Measurements from ENCODE around the gene LAMC3. TPM values are rescaled to one million over a fixed set of nuclear protein-coding genes. Genes with fewer than 3 reads are reported as not detected.

The LAMC3 gene
- total RNA-seq, 2 experiments from 2014 or later: 0.40 to 0.59 TPM

DNA sequence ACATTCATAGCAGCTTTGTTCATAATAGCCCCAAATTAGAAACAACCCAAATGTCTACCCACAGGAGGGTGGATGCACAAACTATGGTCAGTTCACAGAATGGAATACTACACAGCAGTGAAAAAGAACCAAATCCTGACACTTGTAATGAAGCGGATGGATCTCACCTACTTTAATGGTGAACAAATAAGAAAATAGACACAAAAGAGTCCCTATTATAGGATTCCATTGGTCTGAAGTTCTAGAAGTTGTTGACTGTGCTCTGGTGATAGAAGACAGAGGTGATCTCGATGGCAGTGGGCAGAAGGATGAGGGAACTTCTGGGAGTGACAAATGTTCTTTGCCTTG lies 20.6 kb upstream of the LAMC3 start:
- ATAC-seq (no peak), DNase-seq (no peak)
- Mint-ChIP-seq H3K9me3 (ENCODE audit: low read depth) (no peaks in the 10 kb centered on the region), H3K36me3 (ENCODE audit: low read depth) (no peaks in the 10 kb centered on the region), H3K27me3 (no peaks in the 10 kb centered on the region), H3K4me1 (no peaks in the 10 kb centered on the region), H3K27ac (no peak overlapping the region), H3K4me3 (no peak overlapping the region)
- POLR2A ChIA-PET: no interaction called here
- intact Hi-C loops (cut with DNase I, micrococcal nuclease): no loop called here
- CTCF ChIA-PET: no interaction called here

DNA sequence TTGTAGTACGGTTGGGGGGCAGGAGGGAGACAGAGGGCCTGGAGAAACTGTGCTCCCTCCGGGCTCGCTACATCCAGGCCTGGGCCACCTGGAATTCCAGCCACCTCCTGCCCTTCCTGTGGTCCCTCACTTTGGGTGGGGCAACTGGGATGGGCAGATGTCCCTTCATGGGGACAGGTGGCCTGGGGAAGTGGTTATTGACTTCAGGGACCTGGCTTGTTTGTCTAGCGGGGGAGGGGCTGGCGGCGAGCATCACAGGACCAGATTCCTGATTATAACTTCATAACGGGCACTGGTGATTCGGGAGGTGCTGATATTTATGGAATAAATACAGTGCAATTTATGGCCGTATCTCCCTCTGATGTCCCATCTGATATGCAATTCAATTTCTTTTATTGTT lies 20.1 kb upstream of the LAMC3 start:
- Mint-ChIP-seq H3K4me1 (no peaks in the 10 kb centered on the region), H3K27me3 (no peaks in the 10 kb centered on the region), H3K9me3 (ENCODE audit: low read depth) (no peaks in the 10 kb centered on the region), H3K36me3 (ENCODE audit: low read depth) (no peaks in the 10 kb centered on the region), H3K4me3 (no peak overlapping the region), H3K27ac (no peak overlapping the region)
- intact Hi-C loops (cut with DNase I, micrococcal nuclease): no loop called here
- CTCF ChIA-PET: interaction anchor here (0.5 kb wide), 1 partner anchor 73 kb away, joined by 4 read pairs; no protein-coding TSS in a partner anchor
- DNase-seq (no peak), ATAC-seq (no peak)
- POLR2A ChIA-PET: no interaction called here

DNA sequence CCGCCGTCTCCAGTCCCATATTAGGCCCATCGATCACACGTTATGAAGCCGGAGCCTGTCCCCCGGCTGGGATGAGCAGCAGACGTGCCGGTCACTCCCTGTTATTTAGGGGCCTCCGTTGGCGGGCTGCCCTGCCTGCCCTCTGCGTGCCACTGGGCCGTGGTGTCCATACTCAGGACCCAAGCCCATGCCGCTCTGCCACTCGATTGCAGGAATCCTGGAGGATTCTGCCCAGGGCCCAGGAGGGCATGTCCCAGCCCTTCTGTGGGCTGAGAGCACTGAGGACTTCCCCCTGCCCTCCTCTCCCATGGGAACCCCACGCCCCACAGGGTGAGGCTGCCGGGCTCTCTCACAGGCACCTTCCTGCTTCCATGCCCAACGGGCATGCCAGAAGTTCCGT lies 19.6 kb upstream of the LAMC3 start:
- Mint-ChIP-seq H3K27me3 (no peaks in the 10 kb centered on the region), H3K27ac (no peak overlapping the region), H3K4me1 (no peaks in the 10 kb centered on the region), H3K36me3 (ENCODE audit: low read depth) (no peaks in the 10 kb centered on the region), H3K9me3 (ENCODE audit: low read depth) (no peaks in the 10 kb centered on the region), H3K4me3 (no peak overlapping the region)
- no peak for ATAC-seq
- POLR2A ChIA-PET: no interaction called here
- CTCF ChIA-PET: no interaction called here
- intact Hi-C loops (cut with DNase I, micrococcal nuclease): no loop called here
- no peak for DNase-seq

DNA sequence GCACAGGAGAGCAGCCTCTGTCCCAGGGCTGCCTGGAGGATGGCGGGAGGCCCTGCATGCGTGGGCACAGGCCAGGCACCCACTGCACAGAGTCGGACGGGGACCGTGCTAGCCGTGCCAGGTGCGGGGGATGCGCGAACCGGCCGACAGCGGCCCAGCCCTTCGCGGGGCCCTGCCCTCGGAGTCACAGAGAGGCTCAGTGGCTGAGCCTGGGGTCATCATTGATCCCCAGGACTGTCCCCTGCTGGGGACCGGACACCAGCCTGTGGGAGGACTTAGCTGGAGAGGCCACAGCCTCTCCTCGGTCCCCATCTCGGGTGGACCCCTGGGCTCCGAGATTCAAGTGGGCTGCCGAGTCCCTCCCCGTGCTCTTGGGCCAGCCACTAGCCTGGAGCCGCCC lies 19.1 kb upstream of the LAMC3 start:
- H3K27me3 Mint-ChIP-seq: no peaks in the 10 kb centered on the region
- no peak for DNase-seq
- no peak for ATAC-seq
- POLR2A ChIA-PET: no interaction called here
- intact Hi-C loops (cut with DNase I, micrococcal nuclease): no loop called here
- no peak overlapping the region for H3K27ac Mint-ChIP-seq
- CTCF ChIA-PET: no interaction called here
- H3K36me3 Mint-ChIP-seq (ENCODE audit: low read depth): no peaks in the 10 kb centered on the region
- H3K4me3 Mint-ChIP-seq: no peak overlapping the region
- H3K4me1 Mint-ChIP-seq: no peaks in the 10 kb centered on the region
- no peaks in the 10 kb centered on the region for H3K9me3 Mint-ChIP-seq (ENCODE audit: low read depth)

DNA sequence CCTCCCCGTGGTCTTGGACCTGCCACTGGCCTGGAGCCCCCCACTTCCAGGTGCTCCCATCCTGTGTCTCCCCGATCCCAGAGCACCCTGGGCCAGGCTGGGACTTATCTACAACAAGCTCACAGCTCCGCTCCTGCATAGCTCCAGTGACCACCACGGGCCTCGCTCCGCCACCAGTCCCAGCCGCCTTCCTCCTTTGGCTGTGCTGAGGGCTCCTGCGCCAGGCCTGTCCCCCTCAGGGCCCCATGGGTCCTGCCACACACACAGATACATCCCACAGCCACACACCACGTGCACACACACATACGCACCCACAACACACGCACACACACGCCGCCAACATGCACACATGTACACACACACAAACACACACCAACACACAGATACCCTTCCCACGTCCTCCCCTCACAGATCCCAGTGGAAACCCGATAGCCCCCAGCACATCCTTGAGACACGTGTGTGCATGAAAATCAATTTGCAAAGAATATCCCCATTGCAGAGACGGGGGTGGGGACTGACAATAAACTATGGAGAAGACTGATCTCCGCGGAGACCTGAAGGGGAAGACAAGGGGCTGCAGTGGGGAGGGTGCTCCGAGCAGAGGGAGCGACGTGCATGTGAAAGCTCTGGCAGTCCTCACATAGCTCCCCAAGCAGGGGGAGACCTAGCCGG lies 18.5 kb upstream of the LAMC3 start:
- Mint-ChIP-seq H3K4me3 (no peak overlapping the region), H3K27ac (no peak overlapping the region), H3K4me1 (no peaks in the 10 kb centered on the region), H3K27me3 (no peaks in the 10 kb centered on the region), H3K9me3 (ENCODE audit: low read depth) (no peaks in the 10 kb centered on the region), H3K36me3 (ENCODE audit: low read depth) (no peaks in the 10 kb centered on the region)
- intact Hi-C loops (cut with DNase I, micrococcal nuclease): no loop called here
- no peak for ATAC-seq
- POLR2A ChIA-PET: no interaction called here
- DNase-seq: no peak
- CTCF ChIA-PET: no interaction called here

DNA sequence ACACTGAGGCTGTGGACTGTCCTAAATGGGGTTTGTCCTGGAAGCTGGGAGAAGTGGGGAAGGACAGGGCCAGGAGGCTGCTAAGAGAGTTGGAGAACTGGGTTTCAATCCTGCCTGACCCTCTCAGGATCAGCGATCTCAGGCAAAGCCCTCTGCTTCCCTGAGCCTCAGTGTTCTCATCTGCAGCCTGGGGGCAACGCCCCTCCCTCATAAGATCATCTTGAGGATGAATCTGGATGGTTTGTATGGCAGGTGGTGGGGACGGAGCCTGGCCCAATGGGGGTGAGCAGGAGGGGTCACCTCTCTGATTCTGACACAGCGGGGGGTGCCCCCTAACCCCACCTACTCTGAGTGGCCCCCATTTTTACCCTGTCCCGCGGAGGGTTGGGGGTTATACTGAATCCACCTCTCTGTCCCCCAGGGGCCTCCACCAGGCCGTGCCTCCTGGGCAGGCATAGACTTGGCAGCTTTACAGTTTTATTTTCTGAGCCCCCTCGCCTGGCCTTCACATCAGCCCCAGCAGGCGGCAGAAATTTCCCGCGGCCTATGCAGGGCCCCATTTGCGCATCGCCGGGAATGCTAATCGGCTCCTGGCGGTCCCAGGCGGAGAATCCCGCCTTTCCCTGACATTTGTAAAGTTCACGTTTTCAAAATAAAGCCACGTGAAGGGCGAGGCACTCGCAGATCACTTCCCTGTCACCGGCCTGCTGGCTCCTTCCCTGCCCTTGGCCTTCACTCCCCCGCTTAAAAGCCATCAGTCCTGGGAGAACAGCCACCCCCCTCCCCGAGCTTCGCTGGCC lies 17.8 kb upstream of the LAMC3 start:
- ChIA-PET POLR2A (no interaction called here), CTCF (no interaction called here)
- no peaks in the 10 kb centered on the region for H3K4me1 Mint-ChIP-seq

DNA sequence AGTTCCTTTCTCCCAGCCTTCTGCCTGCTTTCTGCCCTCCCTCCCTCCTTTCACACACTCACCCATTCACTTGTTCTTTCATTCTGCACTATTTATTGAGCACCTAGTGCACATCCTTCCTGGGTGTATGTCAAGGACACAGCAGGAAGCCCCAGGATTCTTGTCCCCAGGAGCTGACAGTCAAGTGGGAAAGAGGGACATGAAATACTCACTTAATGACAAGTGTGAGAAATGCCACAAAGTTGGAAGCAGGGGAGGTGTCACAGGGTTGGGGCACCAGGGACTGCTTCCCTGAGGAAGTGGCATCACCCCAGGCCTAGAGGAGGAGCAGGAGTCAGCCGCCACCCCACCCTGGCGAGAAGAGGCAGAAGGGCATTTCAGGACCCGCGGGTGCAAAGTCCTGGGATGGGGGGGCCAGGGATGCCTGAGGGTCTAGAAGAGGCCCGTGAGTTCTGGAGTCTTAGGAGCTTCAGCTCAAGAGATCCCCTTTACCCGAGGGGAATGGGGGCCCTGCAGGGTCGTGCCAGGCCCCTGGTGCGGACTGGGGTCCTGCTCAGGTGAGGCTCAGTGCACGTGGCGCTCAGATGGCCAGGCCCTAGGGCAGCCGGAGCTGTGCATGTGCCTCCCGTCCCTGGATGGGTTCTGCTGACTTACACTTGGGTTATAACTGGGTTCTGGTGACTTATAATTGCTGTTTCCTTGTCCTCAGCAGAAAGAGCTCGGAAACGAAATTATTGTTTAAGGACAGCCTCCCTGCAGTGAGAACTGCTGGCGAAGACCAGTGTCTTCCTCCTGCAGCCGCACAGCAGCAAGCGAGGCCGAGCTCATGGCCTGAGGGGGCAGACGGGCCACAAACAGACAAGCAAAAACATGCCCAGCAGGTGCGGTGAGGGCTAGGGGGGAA lies 16.9 kb upstream of the LAMC3 start:
- ChIA-PET CTCF (no interaction called here), POLR2A (interaction anchor here (0.5 kb wide), 1 partner anchor 393 kb away, joined by 3 read pairs; no protein-coding TSS in a partner anchor)
- H3K4me3 Mint-ChIP-seq: no peak overlapping the region
- H3K4me1 Mint-ChIP-seq: no peaks in the 10 kb centered on the region
- intact Hi-C loops (cut with DNase I, micrococcal nuclease): no loop called here
- DNase-seq: no peak
- H3K27me3 Mint-ChIP-seq: no peaks in the 10 kb centered on the region
- no peaks in the 10 kb centered on the region for H3K9me3 Mint-ChIP-seq (ENCODE audit: low read depth)
- H3K27ac Mint-ChIP-seq: no peak overlapping the region
- no peaks in the 10 kb centered on the region for H3K36me3 Mint-ChIP-seq (ENCODE audit: low read depth)
- no peak for ATAC-seq

More for the DNA sequence above, 17.8 kb upstream of the LAMC3 start:
- no peaks in the 10 kb centered on the region for H3K36me3 Mint-ChIP-seq (ENCODE audit: low read depth)
- H3K4me3 Mint-ChIP-seq: no peak overlapping the region
- no peaks in the 10 kb centered on the region for H3K9me3 Mint-ChIP-seq (ENCODE audit: low read depth)
- no peak overlapping the region for H3K27ac Mint-ChIP-seq
- intact Hi-C loops (cut with DNase I, micrococcal nuclease): no loop called here
- no peaks in the 10 kb centered on the region for H3K27me3 Mint-ChIP-seq
- DNase-seq (no peak), ATAC-seq (no peak)

DNA sequence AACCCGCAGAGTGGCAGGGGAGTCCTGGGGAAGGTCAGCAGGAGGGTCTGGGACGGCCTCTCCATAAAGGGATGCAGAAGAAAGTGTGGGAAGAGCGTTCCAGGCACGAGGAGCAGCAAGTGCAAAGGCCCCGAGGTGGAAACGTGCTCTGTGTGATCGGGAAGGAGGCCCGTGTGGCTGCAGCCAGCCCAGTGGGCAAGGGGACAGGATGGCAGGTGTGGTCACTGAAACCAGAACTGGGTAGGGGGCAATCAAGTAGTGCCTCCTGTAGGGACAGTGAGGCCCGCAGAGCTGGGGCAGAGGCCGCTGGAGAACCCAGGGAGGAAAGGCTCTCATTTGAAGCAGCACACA lies 16.3 kb upstream of the LAMC3 start:
- H3K36me3 Mint-ChIP-seq (ENCODE audit: low read depth): no peaks in the 10 kb centered on the region
- no peak overlapping the region for H3K27ac Mint-ChIP-seq
- no peaks in the 10 kb centered on the region for H3K4me1 Mint-ChIP-seq
- intact Hi-C loops (cut with DNase I, micrococcal nuclease): no loop called here
- H3K27me3 Mint-ChIP-seq: no peaks in the 10 kb centered on the region
- DNase-seq: no peak
- POLR2A ChIA-PET: interaction anchor here (0.5 kb wide), 1 partner anchor 393 kb away, joined by 3 read pairs; no protein-coding TSS in a partner anchor
- ATAC-seq: no peak
- no peaks in the 10 kb centered on the region for H3K9me3 Mint-ChIP-seq (ENCODE audit: low read depth)
- H3K4me3 Mint-ChIP-seq: no peak overlapping the region
- CTCF ChIA-PET: no interaction called here

DNA sequence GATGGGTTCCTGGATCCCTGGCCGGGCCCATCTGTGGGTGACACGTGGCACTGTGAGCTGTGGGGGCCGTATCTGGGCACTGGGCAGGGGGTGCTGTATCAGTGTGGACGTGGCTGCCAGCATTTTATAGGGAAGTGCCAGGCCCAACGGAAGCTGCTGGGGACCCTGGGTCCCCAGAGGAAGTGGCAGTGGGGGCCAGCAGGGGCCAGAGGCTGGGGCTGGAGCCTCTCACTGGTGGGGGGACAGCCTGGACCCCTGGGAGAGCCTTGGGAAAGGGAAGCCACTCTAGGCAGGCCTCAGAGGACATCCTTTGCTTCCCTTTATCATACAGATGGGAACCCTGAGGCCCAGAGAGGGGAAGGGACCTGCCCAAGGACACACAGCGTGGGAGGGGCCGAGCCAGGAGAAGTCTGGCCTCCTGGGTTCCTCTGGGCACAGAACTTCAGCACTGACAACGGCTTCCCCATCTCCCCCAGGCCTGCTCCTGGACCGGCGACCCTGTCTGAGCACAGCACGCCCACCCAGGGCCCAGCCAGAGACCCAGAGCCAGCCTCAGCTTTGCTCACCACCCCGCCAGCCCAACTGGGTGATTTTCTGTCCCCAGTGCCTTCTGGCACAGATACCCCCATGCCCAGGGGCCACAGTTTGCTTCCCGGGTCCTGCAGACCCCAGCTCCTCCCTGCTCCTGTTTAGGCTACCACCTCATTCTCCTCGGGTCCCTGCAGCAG lies 15.5 kb upstream of the LAMC3 start:
- Mint-ChIP-seq H3K36me3 (ENCODE audit: low read depth) (no peaks in the 10 kb centered on the region), H3K27ac (no peak overlapping the region), H3K4me1 (no peaks in the 10 kb centered on the region), H3K9me3 (ENCODE audit: low read depth) (no peaks in the 10 kb centered on the region), H3K27me3 (no peaks in the 10 kb centered on the region), H3K4me3 (no peak overlapping the region)
- DNase-seq: no peak
- ChIA-PET CTCF (no interaction called here), POLR2A (no interaction called here)
- no peak for ATAC-seq
- intact Hi-C loops (cut with DNase I, micrococcal nuclease): no loop called here

DNA sequence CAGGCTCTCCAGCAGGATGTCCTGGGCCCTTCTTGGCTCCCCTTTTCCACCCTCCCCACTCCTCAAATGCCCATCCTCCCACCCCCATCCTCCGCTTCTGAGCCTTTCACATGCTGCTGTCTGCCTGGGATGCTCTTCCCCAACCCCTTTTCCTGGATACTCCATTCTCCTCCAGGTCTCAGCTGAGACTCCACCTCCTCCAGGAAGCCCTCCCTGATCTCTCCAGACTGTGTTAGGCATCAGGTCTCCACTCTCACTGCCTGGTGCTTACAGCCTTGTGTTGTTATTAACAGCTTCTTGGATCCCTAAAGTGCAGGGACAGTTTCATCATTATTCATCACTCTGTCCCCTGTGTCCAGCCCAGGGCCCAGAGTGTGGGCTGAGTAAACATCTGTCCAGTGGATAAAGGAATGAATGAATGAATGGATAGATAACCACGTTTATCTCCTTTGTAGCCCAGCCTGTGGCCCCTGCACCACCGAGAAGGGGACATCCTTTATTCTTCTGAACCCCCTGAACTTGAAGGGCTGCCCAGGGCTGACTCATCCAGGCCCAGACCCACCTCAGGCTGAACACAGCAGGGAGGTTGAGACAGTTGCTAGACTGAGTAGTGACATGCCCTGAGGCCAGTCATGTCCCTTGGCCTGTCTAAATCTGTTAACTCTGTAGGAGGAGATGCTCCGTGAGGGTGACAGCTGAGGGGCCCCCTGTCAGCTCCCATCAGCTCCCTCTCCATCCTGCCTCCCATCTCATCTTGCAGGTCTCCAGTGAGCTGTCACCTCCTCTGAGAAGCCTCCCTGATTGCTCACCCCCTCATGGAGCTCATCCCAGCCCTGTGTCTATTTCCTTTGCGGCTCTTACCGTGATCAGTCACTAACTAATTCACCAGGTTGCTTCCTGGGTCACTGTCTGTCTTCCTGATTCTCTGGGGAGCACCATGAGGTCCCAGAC lies 14.6 kb upstream of the LAMC3 start:
- ChIA-PET CTCF (interaction anchor here (0.6 to 1.2 kb wide), 2 partner anchors 9 to 213 kb away, joined by 3 read pairs; no protein-coding TSS in a partner anchor), POLR2A (no interaction called here)
- Mint-ChIP-seq H3K27ac (no peak overlapping the region), H3K27me3 (peaks cover 3% of the 10 kb centered on the region), H3K36me3 (ENCODE audit: low read depth) (no peaks in the 10 kb centered on the region), H3K4me3 (no peak overlapping the region), H3K9me3 (ENCODE audit: low read depth) (no peaks in the 10 kb centered on the region), H3K4me1 (no peaks in the 10 kb centered on the region)
- no peak for DNase-seq
- ATAC-seq: no peak
- intact Hi-C loops (cut with DNase I, micrococcal nuclease): no loop called here
